Activated CD8-positive, alpha-beta memory T cell treated with anti-CD3 and anti-CD28 coated beads, Interleukin-2, amount 10 ng/mL, durations not matched to agents 7 days and 5 days (primary cell): Measurements from ENCODE around the gene KCNIP3. TPM values are rescaled to one million over a fixed set of nuclear protein-coding genes. Genes with fewer than 3 reads are reported as not detected.

Experiments used
- ATAC-seq: fragments of 150-1000 bp; cut with Tn5 transposase; one replicate; pipeline ENCODE4 v1.10.0; 2021; ENCODE audit warnings: moderate library complexity
- CTCF ChIA-PET: fragments of 350-600 bp; sonication (Branson Sonifier 250); formaldehyde crosslinking; loops from one replicate; lab custom pipeline; 2021; ENCODE audit warnings: antibody characterized with exemption; lab: Charles Lee
- DNase-seq: peaks from one replicate; pipeline ENCODE4 v3.0.0-alpha.2; 2020
- H3K27ac Mint-ChIP-seq: one replicate; pipeline ENCODE4 v1.8.0; 2021; ENCODE audit warnings: mild to moderate bottlenecking, mixed read lengths
- H3K27me3 Mint-ChIP-seq: one replicate; pipeline ENCODE4 v1.8.0; 2021; ENCODE audit warnings: mixed read lengths
- H3K36me3 Mint-ChIP-seq: one replicate; pipeline ENCODE4 v1.8.0; 2021; ENCODE audit warnings: mild to moderate bottlenecking, mixed read lengths
- H3K4me1 Mint-ChIP-seq: one replicate; pipeline ENCODE4 v1.8.0; 2021; ENCODE audit warnings: mixed read lengths
- H3K4me3 Mint-ChIP-seq: one replicate; pipeline ENCODE4 v1.8.0; 2021; ENCODE audit warnings: mild to moderate bottlenecking, moderate library complexity, mixed read lengths
- H3K9me3 Mint-ChIP-seq: one replicate; pipeline ENCODE4 v1.8.0; 2022; ENCODE audit warnings: low read depth, mixed read lengths
- total RNA-seq, 2 experiments: library from RNA; stranded (reverse); gene quantifications; one replicate each; pipeline ENCODE4 v1.2.3, GENCODE V29; 2021

Gene KCNIP3
- total RNA-seq, 2 experiments from 2014 or later: not detected

GRCh38 chr2:95327861-95328260, 30.7 kb downstream of the KCNIP3 start:
- ATAC-seq (no peak), DNase-seq (no peak)
- Mint-ChIP-seq H3K4me1 (no peaks in the 10 kb centered on the region), H3K4me3 (no peak overlapping the region), H3K27me3 (no peaks in the 10 kb centered on the region), H3K36me3 (no peaks in the 10 kb centered on the region), H3K9me3 (peaks cover 8% of the 10 kb centered on the region), H3K27ac (no peak overlapping the region)
- CTCF ChIA-PET: no interaction called here

- no peak for ATAC-seq
- no peak for DNase-seq
- H3K4me3 Mint-ChIP-seq: no peak overlapping the region
- H3K36me3 Mint-ChIP-seq: no peaks in the 10 kb centered on the region
- H3K27ac Mint-ChIP-seq: no peak overlapping the region
- peaks cover 8% of the 10 kb centered on the region for H3K9me3 Mint-ChIP-seq
- H3K4me1 Mint-ChIP-seq: no peaks in the 10 kb centered on the region
- CTCF ChIA-PET: no interaction called here
- no peaks in the 10 kb centered on the region for H3K27me3 Mint-ChIP-seq
Measured at GRCh38 chr2:95328358-95329125, 31.4 kb downstream of the KCNIP3 start.

GRCh38 chr2:95329401-95329800, 32.3 kb downstream of the KCNIP3 start:
- H3K27ac Mint-ChIP-seq: no peak overlapping the region
- H3K27me3 Mint-ChIP-seq: no peaks in the 10 kb centered on the region
- CTCF ChIA-PET: no interaction called here
- H3K9me3 Mint-ChIP-seq: peaks cover 8% of the 10 kb centered on the region
- ATAC-seq (no peak), DNase-seq (no peak)
- H3K4me1 Mint-ChIP-seq: no peaks in the 10 kb centered on the region
- H3K36me3 Mint-ChIP-seq: no peaks in the 10 kb centered on the region
- no peak overlapping the region for H3K4me3 Mint-ChIP-seq

GRCh38 chr2:95329891-95330793, 33.0 kb downstream of the KCNIP3 start:
- no peak for ATAC-seq
- Mint-ChIP-seq H3K27ac (no peak overlapping the region), H3K27me3 (no peaks in the 10 kb centered on the region), H3K4me1 (no peaks in the 10 kb centered on the region), H3K36me3 (no peaks in the 10 kb centered on the region), H3K4me3 (no peak overlapping the region), H3K9me3 (peaks cover 8% of the 10 kb centered on the region)
- no peak for DNase-seq
- CTCF ChIA-PET: no interaction called here

- H3K27ac Mint-ChIP-seq: no peak overlapping the region
Measured at GRCh38 chr2:95330794-95331338, 33.7 kb downstream of the KCNIP3 start.

GRCh38 chr2:95331606-95332005, 34.5 kb downstream of the KCNIP3 start:
- Mint-ChIP-seq H3K27me3 (peaks cover 5% of the 10 kb centered on the region), H3K4me3 (no peak overlapping the region), H3K27ac (no peak overlapping the region), H3K36me3 (no peaks in the 10 kb centered on the region), H3K4me1 (no peaks in the 10 kb centered on the region), H3K9me3 (no peaks in the 10 kb centered on the region)
- no peak for DNase-seq
- CTCF ChIA-PET: no interaction called here
- no peak for ATAC-seq

More at GRCh38 chr2:95330794-95331338, 33.7 kb downstream of the KCNIP3 start:
- H3K27me3 Mint-ChIP-seq: peaks cover 2% of the 10 kb centered on the region
- CTCF ChIA-PET: no interaction called here
- no peak overlapping the region for H3K4me3 Mint-ChIP-seq
- no peaks in the 10 kb centered on the region for H3K4me1 Mint-ChIP-seq
- H3K36me3 Mint-ChIP-seq: no peaks in the 10 kb centered on the region
- no peak for DNase-seq
- peaks cover 3% of the 10 kb centered on the region for H3K9me3 Mint-ChIP-seq
- ATAC-seq: no peak

GRCh38 chr2:95332036-95332435, 34.9 kb downstream of the KCNIP3 start:
- Mint-ChIP-seq H3K4me1 (no peaks in the 10 kb centered on the region), H3K9me3 (no peaks in the 10 kb centered on the region), H3K27ac (no peak overlapping the region), H3K36me3 (no peaks in the 10 kb centered on the region), H3K27me3 (peaks cover 10% of the 10 kb centered on the region), H3K4me3 (no peak overlapping the region)
- CTCF ChIA-PET: no interaction called here
- DNase-seq: no peak
- no peak for ATAC-seq

GRCh38 chr2:95333056-95333455, 35.9 kb downstream of the KCNIP3 start:
- Mint-ChIP-seq H3K36me3 (no peaks in the 10 kb centered on the region), H3K27ac (no peak overlapping the region), H3K9me3 (no peaks in the 10 kb centered on the region), H3K4me3 (no peak overlapping the region), H3K27me3 (peaks cover 10% of the 10 kb centered on the region), H3K4me1 (no peaks in the 10 kb centered on the region)
- CTCF ChIA-PET: no interaction called here
- DNase-seq (no peak), ATAC-seq (no peak)

GRCh38 chr2:95333888-95334338, 36.8 kb downstream of the KCNIP3 start:
- Mint-ChIP-seq H3K4me1 (no peaks in the 10 kb centered on the region), H3K36me3 (no peaks in the 10 kb centered on the region), H3K4me3 (no peak overlapping the region), H3K27ac (no peak overlapping the region), H3K9me3 (no peaks in the 10 kb centered on the region), H3K27me3 (peaks cover 10% of the 10 kb centered on the region)
- CTCF ChIA-PET: interaction anchor here (1.3 kb wide), 1 partner anchor 11 kb away, joined by 6 read pairs; no protein-coding TSS in a partner anchor
- DNase-seq (no peak), ATAC-seq (no peak)

- CTCF ChIA-PET: interaction anchor here (1.3 kb wide), 1 partner anchor 10 kb away, joined by 6 read pairs; no protein-coding TSS in a partner anchor
- H3K4me1 Mint-ChIP-seq: no peaks in the 10 kb centered on the region
- no peak overlapping the region for H3K27ac Mint-ChIP-seq
- ATAC-seq: no peak
- H3K36me3 Mint-ChIP-seq: no peaks in the 10 kb centered on the region
- H3K9me3 Mint-ChIP-seq: no peaks in the 10 kb centered on the region
- DNase-seq: no peak
- H3K27me3 Mint-ChIP-seq: peaks cover 13% of the 10 kb centered on the region
- no peak overlapping the region for H3K4me3 Mint-ChIP-seq
Measured at GRCh38 chr2:95334916-95335641, 37.9 kb downstream of the KCNIP3 start.

GRCh38 chr2:95336406-95336805, 39.3 kb downstream of the KCNIP3 start:
- no peaks in the 10 kb centered on the region for H3K36me3 Mint-ChIP-seq

GRCh38 chr2:95337829-95338228, 40.7 kb downstream of the KCNIP3 start:
- DNase-seq: no peak
- CTCF ChIA-PET: no interaction called here
- ATAC-seq: no peak
- Mint-ChIP-seq H3K27ac (no peak overlapping the region), H3K9me3 (no peaks in the 10 kb centered on the region), H3K4me3 (no peak overlapping the region), H3K27me3 (peaks cover 22% of the 10 kb centered on the region), H3K4me1 (no peaks in the 10 kb centered on the region), H3K36me3 (no peaks in the 10 kb centered on the region)

More at GRCh38 chr2:95336406-95336805, 39.3 kb downstream of the KCNIP3 start:
- Mint-ChIP-seq H3K27me3 (peaks cover 13% of the 10 kb centered on the region), H3K27ac (no peak overlapping the region), H3K4me3 (no peak overlapping the region), H3K4me1 (no peaks in the 10 kb centered on the region), H3K9me3 (no peaks in the 10 kb centered on the region)
- CTCF ChIA-PET: no interaction called here
- ATAC-seq (no peak), DNase-seq (no peak)
